ENCODE measurements around the gene SLC37A4. TPM values are rescaled to one million over a fixed set of nuclear protein-coding genes. Genes with fewer than 3 reads are reported as not detected.
"Not testable (repeated sequence)": the region's sequence is repeated elsewhere in the genome, so short reads cannot be mapped to it uniquely, and the experiment has no call there.

The SLC37A4 gene
- total and polyA plus RNA-seq, 2 donors: 5.2 to 9.8 TPM

GRCh38 chr11:119018074-119018938 lies 12.4 kb downstream of the SLC37A4 start, which contains the start of the genes RPS25 and TRAPPC4:
RPS25 (minus strand) TSS chr11:119018343; CDS start chr11:119018284, 59 bp downstream.
TRAPPC4 (plus strand) TSS chr11:119018766; CDS start chr11:119018796, 30 bp downstream.
- under 1% methylated on average over 63 of the region's 63 CpGs for WGBS
- Histone ChIP-seq H3K4me1 (ENCODE audit: insufficient read depth) (no peaks in the 10 kb centered on the region), H3K4me3 (ENCODE audit: low read depth, low read length) (peak within 1 kb of the TSS; percentile 82), H3K27ac (ENCODE audit: low read depth) (peak within 1 kb of the TSS; percentile 92), H3K36me3 (ENCODE audit: insufficient read depth) (peaks cover 3% of the 10 kb centered on the region)
- peak; percentile 94 for DNase-seq (ENCODE audit: extremely low spot score)

GRCh38 chr11:119017377-119017776 lies 13.3 kb downstream of the SLC37A4 start:
- peak overlapping the region; percentile 82 for H3K4me3 ChIP-seq (ENCODE audit: low read depth, low read length)
- DNase-seq (ENCODE audit: extremely low spot score); H3K4me1 ChIP-seq (ENCODE audit: insufficient read depth); H3K36me3 ChIP-seq (ENCODE audit: insufficient read depth): not testable (repeated sequence)
- H3K27ac ChIP-seq (ENCODE audit: low read depth): peak overlapping the region; percentile 65
- WGBS: 5% methylated on average over 10 of the region's 10 CpGs

- no peaks in the 10 kb centered on the region for H3K4me1 ChIP-seq (ENCODE audit: insufficient read depth)
- H3K36me3 ChIP-seq (ENCODE audit: insufficient read depth): no peaks in the 10 kb centered on the region
- H3K4me3 ChIP-seq (ENCODE audit: low read depth, low read length): no peak overlapping the region
- H3K27ac ChIP-seq (ENCODE audit: low read depth): no peak overlapping the region
- DNase-seq (ENCODE audit: extremely low spot score): no peak
- 73% methylated on average over 14 of the region's 14 CpGs for WGBS
Observed at GRCh38 chr11:119016216-119017009, 14.3 kb downstream of the SLC37A4 start.

GRCh38 chr11:119015054-119015611 lies 15.5 kb downstream of the SLC37A4 start:
- Histone ChIP-seq H3K4me1 (ENCODE audit: insufficient read depth) (no peaks in the 10 kb centered on the region), H3K27ac (ENCODE audit: low read depth) (no peak overlapping the region), H3K36me3 (ENCODE audit: insufficient read depth) (no peaks in the 10 kb centered on the region), H3K4me3 (ENCODE audit: low read depth, low read length) (no peak overlapping the region)
- no peak for DNase-seq (ENCODE audit: extremely low spot score)
- 67% methylated on average over 8 of the region's 8 CpGs for WGBS

- Histone ChIP-seq H3K4me1 (ENCODE audit: insufficient read depth) (no peaks in the 10 kb centered on the region), H3K4me3 (ENCODE audit: low read depth, low read length) (no peak overlapping the region), H3K36me3 (ENCODE audit: insufficient read depth) (no peaks in the 10 kb centered on the region), H3K27ac (ENCODE audit: low read depth) (no peak overlapping the region)
- WGBS: 92% methylated on average over 17 of the region's 17 CpGs
- no peak for DNase-seq (ENCODE audit: extremely low spot score)
Observed at GRCh38 chr11:119014209-119014924, 16.3 kb downstream of the SLC37A4 start.

GRCh38 chr11:119012629-119013170 lies 18.0 kb downstream of the SLC37A4 start:
- H3K36me3 ChIP-seq (ENCODE audit: insufficient read depth): no peaks in the 10 kb centered on the region
- WGBS: 84% methylated on average over 3 of the region's 3 CpGs
- no peak overlapping the region for H3K4me3 ChIP-seq (ENCODE audit: low read depth, low read length)
- no peaks in the 10 kb centered on the region for H3K4me1 ChIP-seq (ENCODE audit: insufficient read depth)
- H3K27ac ChIP-seq (ENCODE audit: low read depth): no peak overlapping the region
- no peak for DNase-seq (ENCODE audit: extremely low spot score)

GRCh38 chr11:119011476-119012053 lies 19.1 kb downstream of the SLC37A4 start:
- Histone ChIP-seq H3K4me3 (ENCODE audit: low read depth, low read length) (no peak overlapping the region), H3K36me3 (ENCODE audit: insufficient read depth) (no peaks in the 10 kb centered on the region), H3K27ac (ENCODE audit: low read depth) (no peak overlapping the region), H3K4me1 (ENCODE audit: insufficient read depth) (no peaks in the 10 kb centered on the region)
- 88% methylated on average over 6 of the region's 6 CpGs for WGBS
- no peak for DNase-seq (ENCODE audit: extremely low spot score)

- DNase-seq (ENCODE audit: extremely low spot score): no peak
- H3K4me1 ChIP-seq (ENCODE audit: insufficient read depth): no peaks in the 10 kb centered on the region
- H3K27ac ChIP-seq (ENCODE audit: low read depth): no peak overlapping the region
- no peak overlapping the region for H3K4me3 ChIP-seq (ENCODE audit: low read depth, low read length)
- 95% methylated on average over 4 of the region's 4 CpGs for WGBS
- no peaks in the 10 kb centered on the region for H3K36me3 ChIP-seq (ENCODE audit: insufficient read depth)
Observed at GRCh38 chr11:119006656-119007055, 24.0 kb downstream of the SLC37A4 start.

- Histone ChIP-seq H3K36me3 (ENCODE audit: insufficient read depth) (no peaks in the 10 kb centered on the region), H3K4me3 (ENCODE audit: low read depth, low read length) (no peak overlapping the region), H3K27ac (ENCODE audit: low read depth) (no peak overlapping the region), H3K4me1 (ENCODE audit: insufficient read depth) (no peaks in the 10 kb centered on the region)
- no peak for DNase-seq (ENCODE audit: extremely low spot score)
- WGBS: 59% methylated on average over 1 of the region's 1 CpG
Observed at GRCh38 chr11:119000906-119001305, 29.8 kb downstream of the SLC37A4 start.

GRCh38 chr11:118998822-118999221 lies 31.9 kb downstream of the SLC37A4 start:
- no peaks in the 10 kb centered on the region for H3K4me1 ChIP-seq (ENCODE audit: insufficient read depth)
- WGBS: 44% methylated on average over 6 of the region's 6 CpGs
- H3K4me3 ChIP-seq (ENCODE audit: low read depth, low read length): peak overlapping the region; percentile 73
- DNase-seq (ENCODE audit: extremely low spot score): no peak
- H3K36me3 ChIP-seq (ENCODE audit: insufficient read depth): no peaks in the 10 kb centered on the region
- no peak overlapping the region for H3K27ac ChIP-seq (ENCODE audit: low read depth)

- peak overlapping the region; percentile 73 for H3K4me3 ChIP-seq (ENCODE audit: low read depth, low read length)
- 2% methylated on average over 19 of the region's 19 CpGs for WGBS
Observed at GRCh38 chr11:118998388-118998717, 32.3 kb downstream of the SLC37A4 start.

GRCh38 chr11:118997627-118998387 lies 32.9 kb downstream of the SLC37A4 start, which contains the start of gene CENATAC:
CENATAC (plus strand) TSS chr11:118998138; CDS start chr11:118998198, 60 bp downstream.
- H3K27ac ChIP-seq (ENCODE audit: low read depth): peak within 1 kb of the TSS; percentile 71
- no peaks in the 10 kb centered on the region for H3K4me1 ChIP-seq (ENCODE audit: insufficient read depth)
- H3K4me3 ChIP-seq (ENCODE audit: low read depth, low read length): peak within 1 kb of the TSS; percentile 73
- WGBS: under 1% methylated on average over 54 of the region's 54 CpGs
- peak; percentile 48 for DNase-seq (ENCODE audit: extremely low spot score)
- no peaks in the 10 kb centered on the region for H3K36me3 ChIP-seq (ENCODE audit: insufficient read depth)

More at GRCh38 chr11:118998388-118998717, 32.3 kb downstream of the SLC37A4 start:
- Histone ChIP-seq H3K36me3 (ENCODE audit: insufficient read depth) (no peaks in the 10 kb centered on the region), H3K27ac (ENCODE audit: low read depth) (peak overlapping the region; percentile 71), H3K4me1 (ENCODE audit: insufficient read depth) (no peaks in the 10 kb centered on the region)
- no peak for DNase-seq (ENCODE audit: extremely low spot score)

Data from urinary bladder (tissue), 4 donors.